H1 (cell line): Measurements from ENCODE around the gene RGN. TPM values are rescaled to one million over a fixed set of nuclear protein-coding genes. Genes with fewer than 3 reads are reported as not detected.

ENCODE experiments used
- CTCF ChIA-PET: fragments of 300-600 bp; sonication (Branson Sonifier 250); formaldehyde crosslinking; loops from one replicate; lab custom pipeline; 2021; ENCODE audit not compliant: partially characterized antibody; lab: Charles Lee
- POLR2A ChIA-PET: fragments of 300-600 bp; sonication (Branson Sonifier 250); formaldehyde crosslinking; loops from one replicate; lab custom pipeline; 2021; ENCODE audit warnings: inconsistent platforms; ENCODE audit not compliant: partially characterized antibody; lab: Charles Lee
- DNase-seq, 2 experiments: peaks; one replicate each; pipeline versions ENCODE4 v3.0.0 to v3.0.0-alpha.2; 2010 to 2022; ENCODE audit warnings: low spot score in 2 of 2, low read depth in 1 of 2, mixed read lengths in 1 of 2
- FAIRE-seq: peaks from 2 replicates; lab custom pipeline; 2011; peaks lifted over from hg19 to GRCh38; lab: Jason Lieb, UNC
- H2AFZ ChIP-seq: 2 replicates; pipeline ENCODE4 v1.8.1; 2012; ENCODE audit warnings: low read length, inconsistent platforms
- H2AK5ac ChIP-seq: 2 replicates; pipeline ENCODE4 v1.6.1; 2013; ENCODE audit warnings: low read depth, low read length
- H2BK120ac ChIP-seq: replicated peaks from 2 replicates; pipeline ENCODE3; 2013; ENCODE audit warnings: low read depth, low read length, inconsistent platforms
- H2BK12ac ChIP-seq: 2 replicates; pipeline ENCODE4 v1.6.1; 2013; ENCODE audit warnings: low read depth, low read length
- H2BK15ac ChIP-seq: 2 replicates; pipeline ENCODE4 v1.6.1; 2013; ENCODE audit warnings: low read length
- H2BK20ac ChIP-seq: 2 replicates; pipeline ENCODE4 v1.6.1; 2013; ENCODE audit warnings: low read length
- H2BK5ac ChIP-seq: 2 replicates; pipeline ENCODE4 v1.6.1; 2013; ENCODE audit warnings: low read depth, low read length
- H3K14ac ChIP-seq: 2 replicates; pipeline ENCODE4 v1.6.1; 2013; ENCODE audit warnings: inconsistent platforms; ENCODE audit not compliant: insufficient read length
- H3K18ac ChIP-seq: 2 replicates; pipeline ENCODE4 v1.6.1; 2013; ENCODE audit warnings: low read length; ENCODE audit errors: extremely low read depth
- H3K23ac ChIP-seq: 2 replicates; pipeline ENCODE4 v1.6.1; 2013; ENCODE audit warnings: inconsistent platforms; ENCODE audit not compliant: insufficient read length
- H3K23me2 ChIP-seq: 2 replicates; pipeline ENCODE4 v1.6.1; 2013; ENCODE audit warnings: low read depth, low read length
- H3K27ac ChIP-seq: 2 replicates; pipeline ENCODE4 v1.6.1; 2011; ENCODE audit warnings: low read depth, low read length, inconsistent platforms
- H3K27me3 ChIP-seq, 4 experiments: replicated peaks in 1 of 4; 1 replicate in 1 of 4; 2 replicates in 3 of 4; pipeline versions ENCODE4 v1.6.1 to v1.8.1; 2011 to 2013; ENCODE audit warnings: low read length in 3 of 4, mild to moderate bottlenecking in 3 of 4, inconsistent platforms in 2 of 4, mixed read lengths in 2 of 4, moderate library complexity in 1 of 4; ENCODE audit not compliant: control insufficient read depth in 3 of 4, insufficient read depth in 3 of 4; ENCODE audit errors: extremely low read depth in 1 of 4
- H3K36me3 ChIP-seq, 4 experiments: 2 replicates each; pipeline versions ENCODE4 v1.6.1 to v1.8.1; 2011 to 2013; ENCODE audit warnings: mild to moderate bottlenecking in 4 of 4, low read length in 3 of 4, moderate library complexity in 2 of 4, control low read depth in 1 of 4, inconsistent platforms in 1 of 4; ENCODE audit not compliant: insufficient read depth in 4 of 4, control insufficient read depth in 2 of 4
- H3K4ac ChIP-seq: replicated peaks from 2 replicates; pipeline ENCODE3; 2013; ENCODE audit warnings: low read length, low read depth, mixed read lengths, inconsistent platforms; ENCODE audit not compliant: insufficient read length
- H3K4me1 ChIP-seq, 4 experiments: replicated peaks in 1 of 4; 1 replicate in 1 of 4; 2 replicates in 3 of 4; pipeline versions ENCODE4 v1.6.1 to v1.8.1; 2011 to 2013; ENCODE audit warnings: low read length in 3 of 4, inconsistent platforms in 2 of 4, mixed read lengths in 1 of 4; ENCODE audit not compliant: insufficient read depth in 4 of 4, control insufficient read depth in 3 of 4
- H3K4me2 ChIP-seq, 2 experiments: 2 replicates each; pipeline versions ENCODE4 v1.6.1 to v1.8.1; 2011 to 2013; ENCODE audit warnings: low read depth in 2 of 2, low read length in 2 of 2, control low read depth in 1 of 2, inconsistent platforms in 1 of 2, mild to moderate bottlenecking in 1 of 2; ENCODE audit not compliant: insufficient read depth in 1 of 2
- H3K4me3 ChIP-seq, 4 experiments: fragments of 200-600, 300-600 bp in 1 of 4; sonication (generic), shearing (Covaris generic), sonication (Bioruptor Twin) in 1 of 4; 2 replicates each; pipeline versions ENCODE4 v1.5.1 to v1.8.1; 2011 to 2016; ENCODE audit warnings: low read length in 4 of 4, low read depth in 3 of 4, control low read depth in 2 of 4, inconsistent platforms in 2 of 4, mild to moderate bottlenecking in 2 of 4, mixed read lengths in 1 of 4, moderate library complexity in 1 of 4; ENCODE audit not compliant: insufficient read depth in 2 of 4; ENCODE audit errors: extremely low read depth in 1 of 4
- H3K56ac ChIP-seq: replicated peaks from 2 replicates; pipeline ENCODE3; 2013; ENCODE audit warnings: low read depth, mild to moderate bottlenecking, mixed read lengths, low read length, inconsistent platforms; ENCODE audit not compliant: insufficient read length
- H3K79me1 ChIP-seq: 2 replicates; pipeline ENCODE4 v1.6.1; 2013; ENCODE audit warnings: low read depth, low read length, control low read depth
- H3K79me2 ChIP-seq, 2 experiments: 2 replicates each; pipeline versions ENCODE4 v1.6.1 to v1.8.1; 2012 to 2013; ENCODE audit warnings: low read length in 2 of 2, mild to moderate bottlenecking in 2 of 2, inconsistent platforms in 1 of 2; ENCODE audit not compliant: insufficient read depth in 2 of 2, control insufficient read depth in 1 of 2
- H3K9ac ChIP-seq, 4 experiments: replicated peaks in 1 of 4; 1 replicate in 1 of 4; 2 replicates in 3 of 4; pipeline versions ENCODE4 v1.6.1 to v1.8.1; 2011 to 2013; ENCODE audit warnings: low read depth in 3 of 4, low read length in 3 of 4, control low read depth in 2 of 4, mild to moderate bottlenecking in 2 of 4, moderate library complexity in 2 of 4, inconsistent platforms in 1 of 4; ENCODE audit errors: extremely low read depth in 1 of 4
- H3K9me3 ChIP-seq, 2 experiments: 2 replicates each; pipeline versions ENCODE4 v1.6.1 to v1.8.1; 2012 to 2013; ENCODE audit warnings: mild to moderate bottlenecking in 2 of 2, moderate library complexity in 2 of 2, control low read depth in 1 of 2, inconsistent platforms in 1 of 2, low read depth in 1 of 2, low read length in 1 of 2, mixed read lengths in 1 of 2; ENCODE audit not compliant: insufficient read depth in 2 of 2
- H4K20me1 ChIP-seq, 2 experiments: replicated peaks in 1 of 2; 2 replicates each; pipeline versions ENCODE3 to v1.8.1; 2011 to 2013; ENCODE audit warnings: inconsistent platforms in 2 of 2, low read length in 2 of 2, mild to moderate bottlenecking in 1 of 2; ENCODE audit not compliant: insufficient read depth in 2 of 2, control insufficient read depth in 1 of 2
- H4K5ac ChIP-seq: 2 replicates; pipeline ENCODE4 v1.6.1; 2013; ENCODE audit warnings: low read length, low read depth, mixed read lengths, inconsistent platforms; ENCODE audit not compliant: insufficient read length
- H4K8ac ChIP-seq: 2 replicates; pipeline ENCODE4 v1.8.0; 2013; ENCODE audit warnings: mild to moderate bottlenecking, moderate library complexity, low read length, inconsistent platforms; ENCODE audit not compliant: insufficient read depth; ENCODE audit errors: extremely low read depth
- H4K91ac ChIP-seq: replicated peaks from 2 replicates; pipeline ENCODE3; 2013; ENCODE audit warnings: low read length, mixed read lengths, inconsistent platforms; ENCODE audit not compliant: insufficient read length
- CBX8 ChIP-seq: fragments of 300-800, 300-1000 bp; sonication (generic); IDR thresholded peaks from 2 replicates; pipeline ENCODE4 v1.7.1; 2016; ENCODE audit warnings: low read depth, low read length, borderline replicate concordance
- CTBP2 ChIP-seq: IDR thresholded peaks from 2 replicates; pipeline ENCODE4 v1.7.0; 2011; ENCODE audit warnings: borderline replicate concordance, mild to moderate bottlenecking, moderate library complexity, mixed read lengths, low read length; ENCODE audit not compliant: insufficient read depth, insufficient read length
- MAFK ChIP-seq: IDR thresholded peaks from 2 replicates; pipeline ENCODE4 v1.6.1; 2012; ENCODE audit warnings: low read depth, mild to moderate bottlenecking, improper control_type of control experiment, low read length
- SP4 ChIP-seq: IDR thresholded peaks from 2 replicates; pipeline ENCODE4 v1.6.1; 2012; ENCODE audit warnings: low read length, inconsistent platforms
- ZNF274 ChIP-seq: IDR thresholded peaks from 2 replicates; pipeline ENCODE4 v1.7.0; 2012; ENCODE audit warnings: low read length, borderline replicate concordance; ENCODE audit errors: extremely low read depth
- polyA plus RNA-seq, 7 experiments: library from polyadenylated mRNA; depleted of rRNA in 3 of 7; stranded (reverse) in 5 of 7; unstranded in 2 of 7; fragments of >200 nt in 5 of 7; fragments of 200-250 nt in 2 of 7; gene quantifications; 1 replicate in 5 of 7; 2 replicates in 1 of 7; 4 replicates in 1 of 7; pipeline versions ENCODE4 v1.2.1 to v1.2.3, GENCODE V29; 2011 to 2013; ENCODE audit warnings: missing spikeins in 2 of 7, mixed read lengths in 2 of 7
- total RNA-seq: library from RNA; stranded (reverse); fragmentation: NEBNext Ultra II Directional; extraction: Animal tissue kit (Norgen Biotek cat#: 25700); gene quantifications from 2 replicates; pipeline ENCODE4 v1.2.1, GENCODE V29; 2021

Gene RGN
- total and polyA plus RNA-seq, 2 of the 8 experiments (the other 6 are each of a cell fraction or from before 2014, with no cell fraction given) = 0.32 to 3.1 TPM

- Histone ChIP-seq H4K91ac (no peak overlapping the region), H3K18ac (no peak overlapping the region), H2BK120ac (no peak overlapping the region), H4K8ac (no peak overlapping the region), H3K79me2 (no peaks in the 10 kb centered on the region), H4K20me1 (no peaks in the 10 kb centered on the region), H3K4ac (no peak overlapping the region), H3K9me3 (no peaks in the 10 kb centered on the region), H3K4me3 (no peak overlapping the region), H3K23me2 (no peaks in the 10 kb centered on the region)
- POLR2A ChIA-PET = interaction anchor here (0.6 kb wide), 1 partner anchor 54 kb away, joined by 3 read pairs; no protein-coding TSS in a partner anchor
- no peak for DNase-seq
- no peak for TF ChIP-seq SP4
- no peak for TF ChIP-seq ZNF274
- no peak for TF ChIP-seq MAFK
- no peak for TF ChIP-seq CBX8
- TF ChIP-seq CTBP2 = no peak
- TF ChIP-seq, all 59 proteins: peak for 0
- H2BK20ac ChIP-seq = no peak overlapping the region
- H2BK5ac ChIP-seq = no peak overlapping the region
- H3K27me3 ChIP-seq = no peaks in the 10 kb centered on the region
- CTCF ChIA-PET = no interaction called here
- H3K23ac ChIP-seq = no peak overlapping the region
- H2AFZ ChIP-seq = no peak overlapping the region
- H3K4me2 ChIP-seq = no peak overlapping the region
- no peak overlapping the region for H3K27ac ChIP-seq
- no peak overlapping the region for H2AK5ac ChIP-seq
- H4K5ac ChIP-seq = no peak overlapping the region
- H3K14ac ChIP-seq = no peak overlapping the region
- H3K9ac ChIP-seq = no peak overlapping the region
- no peaks in the 10 kb centered on the region for H3K36me3 ChIP-seq
- no peak overlapping the region for H3K56ac ChIP-seq
- no peaks in the 10 kb centered on the region for H3K4me1 ChIP-seq
- no peak overlapping the region for H2BK15ac ChIP-seq
- FAIRE-seq = no peak
- no peak overlapping the region for H2BK12ac ChIP-seq
- no peaks in the 10 kb centered on the region for H3K79me1 ChIP-seq
Measured at GRCh38 chrX:47068720-47069119, 9.5 kb upstream of the RGN start.
